Stimulated activated CD4-positive, alpha-beta T cell treated with anti-CD3 and anti-CD28 coated beads, Interleukin-1b, Interleukin-23, amount 100 ng/mL, for 4 hours (primary cell): ENCODE data around the gene FHIT.

Experiments used
- DNase-seq, 2 donors: peaks; one replicate each; pipeline ENCODE4 v3.0.0-alpha.2; 2020; ENCODE audit warnings: low read depth in 2 of 2

The FHIT gene

GRCh38 chr3:60289341-60290121 lies 961.7 kb downstream of the FHIT start:
- no peak for DNase-seq

- no peak for DNase-seq
Measured at GRCh38 chr3:60282866-60283265, 968.4 kb downstream of the FHIT start.

GRCh38 chr3:60281970-60282369 lies 969.3 kb downstream of the FHIT start:
- DNase-seq, result no peak

- no peak for DNase-seq
Measured at GRCh38 chr3:60277361-60277800, 973.9 kb downstream of the FHIT start.

GRCh38 chr3:60276615-60277014 lies 974.6 kb downstream of the FHIT start:
- no peak for DNase-seq

- no peak for DNase-seq
Measured at GRCh38 chr3:60274646-60275045, 976.6 kb downstream of the FHIT start.

GRCh38 chr3:60274098-60274497 lies 977.2 kb downstream of the FHIT start:
- no peak for DNase-seq

GRCh38 chr3:60269829-60270266 lies 981.4 kb downstream of the FHIT start:
- no peak for DNase-seq

GRCh38 chr3:60269377-60269776 lies 981.9 kb downstream of the FHIT start:
- no peak for DNase-seq

GRCh38 chr3:60268123-60268522 lies 983.1 kb downstream of the FHIT start:
- no peak for DNase-seq

- no peak for DNase-seq
Measured at GRCh38 chr3:60266444-60266843, 984.8 kb downstream of the FHIT start.

GRCh38 chr3:60263191-60263590 lies 988.1 kb downstream of the FHIT start:
- no peak for DNase-seq

- no peak for DNase-seq
Measured at GRCh38 chr3:60262546-60262945, 988.7 kb downstream of the FHIT start.

- DNase-seq, result no peak
Measured at GRCh38 chr3:60260546-60260945, 990.7 kb downstream of the FHIT start.

- DNase-seq, result no peak
Measured at GRCh38 chr3:60250810-60251209, 1000.4 kb downstream of the FHIT start.

GRCh38 chr3:60250206-60250605 lies 1001.0 kb downstream of the FHIT start:
- DNase-seq, result no peak

- DNase-seq, result no peak
Measured at GRCh38 chr3:60246361-60246760, 1004.9 kb downstream of the FHIT start.

- no peak for DNase-seq
Measured at GRCh38 chr3:60243456-60243855, 1007.8 kb downstream of the FHIT start.

- no peak for DNase-seq
Measured at GRCh38 chr3:60240492-60240891, 1010.8 kb downstream of the FHIT start.

- DNase-seq, result no peak
Measured at GRCh38 chr3:60238550-60238949, 1012.7 kb downstream of the FHIT start.

GRCh38 chr3:60229502-60229901 lies 1021.8 kb downstream of the FHIT start:
- DNase-seq, result no peak

GRCh38 chr3:60228823-60229222 lies 1022.4 kb downstream of the FHIT start:
- DNase-seq, result no peak

- no peak for DNase-seq
Measured at GRCh38 chr3:60226912-60227311, 1024.3 kb downstream of the FHIT start.

GRCh38 chr3:60225848-60226247 lies 1025.4 kb downstream of the FHIT start:
- DNase-seq, result no peak
